Measurements from ENCODE around the gene CRYGD.
"Not testable (repeated sequence)": the region's sequence is repeated elsewhere in the genome, so short reads cannot be mapped to it uniquely, and the experiment has no call there.

The CRYGD gene

GRCh38 chr2:208129744-208130711 lies 5.7 kb upstream of the CRYGD start, which contains the start of gene CRYGC:
CRYGC (minus strand) TSS chr2:208129828; CDS start chr2:208129792, 36 bp downstream.
- DNase-seq (ENCODE audit: low read depth) = no peak

- no peak for DNase-seq (ENCODE audit: low read depth)
Observed at GRCh38 chr2:208128136-208128535, 3.8 kb upstream of the CRYGD start.

- DNase-seq (ENCODE audit: low read depth) = no peak
Observed at GRCh38 chr2:208127090-208127489, 2.8 kb upstream of the CRYGD start.

GRCh38 chr2:208125251-208125650 lies 927 bp upstream of the CRYGD start:
- DNase-seq (ENCODE audit: low read depth) = no peak

GRCh38 chr2:208122248-208122647 lies 2.1 kb downstream of the CRYGD start:
- no peak for DNase-seq (ENCODE audit: low read depth)

GRCh38 chr2:208118918-208119317 lies 5.4 kb downstream of the CRYGD start:
- no peak for DNase-seq (ENCODE audit: low read depth)

- DNase-seq (ENCODE audit: low read depth) = not testable (repeated sequence)
Observed at GRCh38 chr2:208117390-208117789, 6.9 kb downstream of the CRYGD start.

- no peak for DNase-seq (ENCODE audit: low read depth)
Observed at GRCh38 chr2:208112969-208113368, 11.4 kb downstream of the CRYGD start.

- DNase-seq (ENCODE audit: low read depth) = not testable (repeated sequence)
Observed at GRCh38 chr2:208112273-208112745, 12.0 kb downstream of the CRYGD start.

- no peak for DNase-seq (ENCODE audit: low read depth)
Observed at GRCh38 chr2:208103616-208104015, 20.7 kb downstream of the CRYGD start.

- DNase-seq (ENCODE audit: low read depth) = no peak
Observed at GRCh38 chr2:208101716-208102631, 22.4 kb downstream of the CRYGD start.

GRCh38 chr2:208099682-208100470 lies 24.4 kb downstream of the CRYGD start:
- DNase-seq (ENCODE audit: low read depth) = no peak

- not testable (repeated sequence) for DNase-seq (ENCODE audit: low read depth)
Observed at GRCh38 chr2:208098701-208099100, 25.6 kb downstream of the CRYGD start.

- no peak for DNase-seq (ENCODE audit: low read depth)
Observed at GRCh38 chr2:208098267-208098666, 26.1 kb downstream of the CRYGD start.

- DNase-seq (ENCODE audit: low read depth) = no peak
Observed at GRCh38 chr2:208097801-208098200, 26.5 kb downstream of the CRYGD start.

GRCh38 chr2:208097313-208097712 lies 27.0 kb downstream of the CRYGD start:
- DNase-seq (ENCODE audit: low read depth) = no peak

GRCh38 chr2:208096080-208096479 lies 28.2 kb downstream of the CRYGD start:
- DNase-seq (ENCODE audit: low read depth) = no peak

GRCh38 chr2:208093128-208093527 lies 31.2 kb downstream of the CRYGD start:
- no peak for DNase-seq (ENCODE audit: low read depth)

- DNase-seq (ENCODE audit: low read depth) = no peak
Observed at GRCh38 chr2:208092093-208092832, 32.1 kb downstream of the CRYGD start.

GRCh38 chr2:208090420-208090819 lies 33.9 kb downstream of the CRYGD start:
- no peak for DNase-seq (ENCODE audit: low read depth)

- DNase-seq (ENCODE audit: low read depth) = no peak
Observed at GRCh38 chr2:208086029-208086428, 38.3 kb downstream of the CRYGD start.
